ENCODE data around the gene SMYD5. TPM values are rescaled to one million over a fixed set of nuclear protein-coding genes. Genes with fewer than 3 reads are reported as not detected.

Gene SMYD5
- total RNA-seq, 1 experiment from 2014 or later, result 35.6 TPM

DNA sequence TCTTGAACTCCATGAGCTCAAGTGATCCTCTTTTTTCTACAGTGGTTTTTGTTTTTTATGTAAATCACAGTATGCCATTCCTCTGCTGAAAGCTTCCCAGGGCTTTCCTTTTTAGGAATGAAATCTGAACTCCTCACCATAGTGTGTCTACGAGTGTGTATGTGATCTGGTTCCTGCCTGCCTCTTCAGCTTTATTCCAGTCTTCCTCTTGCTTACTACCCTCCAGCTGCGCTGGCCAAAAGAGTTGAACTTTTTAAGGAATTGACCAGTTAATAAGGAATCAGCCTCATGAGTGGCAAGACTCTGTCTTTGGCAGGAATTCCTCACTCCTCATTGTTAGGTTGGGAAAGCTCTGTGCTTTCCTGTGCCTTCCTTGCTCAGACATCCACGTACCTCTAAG is 24.1 kb downstream of the SMYD5 start:
- Histone ChIP-seq H3K4me2 (ENCODE audit: low read depth, low read length, poor library complexity, severe bottlenecking) (no peak overlapping the region), H4K20me1 (ENCODE audit: insufficient read depth, low read depth, low read length) (peaks cover 70% of the 10 kb centered on the region), H2AFZ (ENCODE audit: low read length) (no peak overlapping the region), H3K27ac (ENCODE audit: low read length) (no peak overlapping the region), H3K4me3 (ENCODE audit: low read length) (no peak overlapping the region), H3K27me3 (ENCODE audit: low read length) (no peaks in the 10 kb centered on the region), H3K9ac (ENCODE audit: low read length) (no peak overlapping the region), H3K4me1 (ENCODE audit: low read length) (peaks cover 35% of the 10 kb centered on the region), H3K36me3 (ENCODE audit: insufficient read depth, low read length) (peaks cover 57% of the 10 kb centered on the region), H3K9me2 (replicated peaks; ENCODE audit: insufficient read depth, low read length) (no peaks in the 10 kb centered on the region), H3K79me2 (ENCODE audit: low read length) (peaks cover 84% of the 10 kb centered on the region), H3K9me3 (ENCODE audit: low read length) (no peaks in the 10 kb centered on the region)
- no peak for DNase-seq

DNA sequence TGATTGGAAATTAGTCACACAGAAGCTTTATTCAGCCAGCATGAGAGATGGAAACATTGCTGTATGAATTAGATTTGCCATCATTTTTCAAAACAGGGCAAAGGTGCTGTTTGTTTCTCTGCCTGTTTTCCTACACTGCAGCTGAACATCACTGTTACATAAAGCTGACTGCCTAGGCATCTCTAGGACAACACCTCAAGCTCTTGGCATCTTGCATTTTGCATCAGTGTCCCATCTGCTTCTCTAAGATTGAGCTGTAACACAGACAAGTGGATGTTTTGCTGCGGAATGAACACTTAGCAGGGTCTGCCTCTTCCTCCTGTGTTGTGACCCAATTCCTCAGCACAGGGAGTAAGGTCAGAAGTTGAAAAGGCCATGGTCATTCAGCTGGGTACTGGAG is 24.9 kb downstream of the SMYD5 start:
- Histone ChIP-seq H3K4me3 (ENCODE audit: low read length) (no peak overlapping the region), H3K4me2 (ENCODE audit: low read depth, low read length, poor library complexity, severe bottlenecking) (no peak overlapping the region), H3K27me3 (ENCODE audit: low read length) (no peaks in the 10 kb centered on the region), H4K20me1 (ENCODE audit: insufficient read depth, low read depth, low read length) (peaks cover 72% of the 10 kb centered on the region), H3K36me3 (ENCODE audit: insufficient read depth, low read length) (peaks cover 63% of the 10 kb centered on the region), H3K79me2 (ENCODE audit: low read length) (peaks cover 91% of the 10 kb centered on the region), H3K9me3 (ENCODE audit: low read length) (no peaks in the 10 kb centered on the region), H2AFZ (ENCODE audit: low read length) (no peak overlapping the region), H3K9ac (ENCODE audit: low read length) (no peak overlapping the region), H3K4me1 (ENCODE audit: low read length) (peaks cover 30% of the 10 kb centered on the region), H3K27ac (ENCODE audit: low read length) (no peak overlapping the region), H3K9me2 (replicated peaks; ENCODE audit: insufficient read depth, low read length) (no peaks in the 10 kb centered on the region)
- DNase-seq, result no peak

DNA sequence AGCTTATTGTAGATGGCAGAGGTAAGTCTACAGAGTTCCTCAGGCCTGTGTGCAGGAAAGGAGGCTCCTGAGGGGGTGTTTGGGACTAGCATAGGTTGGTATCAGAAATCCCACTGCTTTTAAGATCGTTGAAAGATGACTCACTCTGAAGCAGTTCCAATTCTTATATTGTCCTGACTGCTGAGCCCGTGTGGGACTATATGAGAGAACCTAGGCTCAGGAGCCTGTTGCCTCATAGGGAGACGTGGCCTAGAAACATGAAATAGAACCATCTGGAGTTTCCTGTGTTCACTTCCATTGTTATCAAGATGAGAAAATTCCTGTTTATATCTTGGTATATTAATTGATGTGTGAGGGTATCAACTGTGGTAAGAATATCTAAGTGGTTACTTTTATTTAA is 25.7 kb downstream of the SMYD5 start:
- H3K27ac ChIP-seq (ENCODE audit: low read length), result no peak overlapping the region
- no peaks in the 10 kb centered on the region for H3K9me3 ChIP-seq (ENCODE audit: low read length)
- peaks cover 30% of the 10 kb centered on the region for H3K4me1 ChIP-seq (ENCODE audit: low read length)
- DNase-seq, result no peak
- peaks cover 71% of the 10 kb centered on the region for H3K36me3 ChIP-seq (ENCODE audit: insufficient read depth, low read length)
- no peaks in the 10 kb centered on the region for H3K27me3 ChIP-seq (ENCODE audit: low read length)
- no peak overlapping the region for H3K9ac ChIP-seq (ENCODE audit: low read length)
- no peaks in the 10 kb centered on the region for H3K9me2 ChIP-seq (replicated peaks; ENCODE audit: insufficient read depth, low read length)
- peaks cover 77% of the 10 kb centered on the region for H4K20me1 ChIP-seq (ENCODE audit: insufficient read depth, low read depth, low read length)
- no peak overlapping the region for H3K4me2 ChIP-seq (ENCODE audit: low read depth, low read length, poor library complexity, severe bottlenecking)
- no peak overlapping the region for H3K4me3 ChIP-seq (ENCODE audit: low read length)
- H2AFZ ChIP-seq (ENCODE audit: low read length), result no peak overlapping the region
- H3K79me2 ChIP-seq (ENCODE audit: low read length), result peaks cover 92% of the 10 kb centered on the region

DNA sequence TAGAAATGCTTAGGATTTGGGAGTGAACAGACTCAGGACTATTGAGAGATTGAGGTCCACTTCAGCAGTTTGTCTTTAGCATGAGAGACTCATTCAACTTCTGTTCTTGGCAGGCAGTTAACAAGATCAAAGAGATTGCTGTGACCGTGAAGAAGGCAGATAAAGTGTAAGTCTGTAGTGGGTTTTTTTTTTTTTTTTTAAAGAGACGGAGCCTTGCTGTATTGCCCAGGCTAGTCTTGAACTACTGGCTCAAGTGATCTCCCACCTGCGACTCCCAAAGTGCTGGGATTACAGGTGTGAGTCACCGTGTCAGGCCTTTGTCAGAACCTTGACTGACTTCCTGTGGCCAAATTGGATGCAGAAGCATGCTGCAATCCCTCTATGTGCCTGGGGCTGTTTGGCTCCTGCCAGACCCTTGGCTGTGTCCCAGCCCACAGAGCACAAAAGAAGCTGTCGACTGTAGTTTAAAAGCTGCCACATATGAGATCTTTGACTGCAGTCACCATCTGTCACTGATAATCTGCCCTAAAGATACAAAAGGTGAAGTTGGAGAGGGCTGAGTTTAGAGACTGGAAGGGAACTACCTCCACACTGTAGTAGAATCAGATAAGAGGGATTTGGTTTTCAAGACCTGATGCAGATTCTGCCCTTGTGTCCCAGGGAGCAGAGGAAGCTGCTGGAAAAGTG is 30.0 kb downstream of the SMYD5 start:
- H3K4me1 ChIP-seq (ENCODE audit: low read length), result no peaks in the 10 kb centered on the region
- H3K4me2 ChIP-seq (ENCODE audit: low read depth, low read length, poor library complexity, severe bottlenecking), result no peak overlapping the region
- H3K9me2 ChIP-seq (replicated peaks; ENCODE audit: insufficient read depth, low read length), result no peaks in the 10 kb centered on the region
- H3K27me3 ChIP-seq (ENCODE audit: low read length), result no peaks in the 10 kb centered on the region
- H4K20me1 ChIP-seq (ENCODE audit: insufficient read depth, low read depth, low read length), result peaks cover 72% of the 10 kb centered on the region
- H3K36me3 ChIP-seq (ENCODE audit: insufficient read depth, low read length), result peaks cover 86% of the 10 kb centered on the region
- peaks cover 74% of the 10 kb centered on the region for H3K79me2 ChIP-seq (ENCODE audit: low read length)
- DNase-seq, result no peak
- H3K9me3 ChIP-seq (ENCODE audit: low read length), result no peaks in the 10 kb centered on the region
- H3K27ac ChIP-seq (ENCODE audit: low read length), result no peak overlapping the region
- H3K4me3 ChIP-seq (ENCODE audit: low read length), result no peak overlapping the region
- H2AFZ ChIP-seq (ENCODE audit: low read length), result no peak overlapping the region
- no peak overlapping the region for H3K9ac ChIP-seq (ENCODE audit: low read length)

DNA sequence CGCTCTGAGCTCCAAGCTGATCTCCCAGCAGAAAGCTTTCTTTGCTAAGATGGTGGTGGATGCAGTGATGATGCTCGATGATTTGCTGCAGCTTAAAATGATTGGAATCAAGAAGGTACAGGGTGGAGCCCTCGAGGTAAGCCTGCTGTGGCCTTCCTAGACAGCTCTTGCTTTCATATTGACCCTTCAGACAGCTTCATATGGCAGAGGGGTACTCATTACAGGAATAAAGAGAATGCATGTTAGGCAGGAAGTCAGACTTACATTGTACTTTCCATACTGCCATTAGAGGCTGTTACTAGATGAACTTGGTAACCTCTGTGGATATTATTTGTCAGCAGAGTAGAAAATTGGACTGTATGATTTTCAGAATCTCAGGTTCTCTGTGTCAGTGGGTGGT is 30.5 kb downstream of the SMYD5 start:
- Histone ChIP-seq H3K9ac (ENCODE audit: low read length) (no peak overlapping the region), H3K4me2 (ENCODE audit: low read depth, low read length, poor library complexity, severe bottlenecking) (no peak overlapping the region), H3K36me3 (ENCODE audit: insufficient read depth, low read length) (peaks cover 86% of the 10 kb centered on the region), H3K27me3 (ENCODE audit: low read length) (no peaks in the 10 kb centered on the region), H3K27ac (ENCODE audit: low read length) (no peak overlapping the region), H2AFZ (ENCODE audit: low read length) (no peak overlapping the region), H3K4me3 (ENCODE audit: low read length) (no peak overlapping the region), H3K9me3 (ENCODE audit: low read length) (no peaks in the 10 kb centered on the region), H3K4me1 (ENCODE audit: low read length) (no peaks in the 10 kb centered on the region), H3K79me2 (ENCODE audit: low read length) (peaks cover 68% of the 10 kb centered on the region), H3K9me2 (replicated peaks; ENCODE audit: insufficient read depth, low read length) (no peaks in the 10 kb centered on the region), H4K20me1 (ENCODE audit: insufficient read depth, low read depth, low read length) (peaks cover 72% of the 10 kb centered on the region)
- no peak for DNase-seq

DNA sequence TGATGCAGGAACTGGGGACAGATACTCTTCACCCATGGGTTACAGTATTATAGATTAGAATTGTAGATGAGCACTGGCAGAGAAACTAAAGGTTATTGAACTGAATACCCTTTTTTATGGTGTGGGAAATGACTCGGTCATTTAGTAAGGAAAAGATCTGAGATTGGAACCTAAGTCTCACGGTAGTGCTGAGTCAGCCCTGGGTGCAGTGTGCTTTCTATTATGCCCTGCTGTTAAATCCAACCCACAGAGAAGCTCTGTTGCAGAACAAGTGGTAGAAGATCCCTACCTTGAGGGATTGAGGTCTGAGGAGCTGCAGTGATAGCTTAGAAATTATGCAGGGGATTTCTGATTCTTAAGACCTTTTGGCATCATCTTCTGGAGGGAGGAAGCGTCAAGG is 32.8 kb downstream of the SMYD5 start:
- no peak for DNase-seq
- H3K9me3 ChIP-seq (ENCODE audit: low read length), result no peaks in the 10 kb centered on the region
- H3K9me2 ChIP-seq (replicated peaks; ENCODE audit: insufficient read depth, low read length), result no peaks in the 10 kb centered on the region
- no peaks in the 10 kb centered on the region for H3K4me1 ChIP-seq (ENCODE audit: low read length)
- no peak overlapping the region for H2AFZ ChIP-seq (ENCODE audit: low read length)
- no peak overlapping the region for H3K27ac ChIP-seq (ENCODE audit: low read length)
- peaks cover 83% of the 10 kb centered on the region for H3K36me3 ChIP-seq (ENCODE audit: insufficient read depth, low read length)
- no peak overlapping the region for H3K4me3 ChIP-seq (ENCODE audit: low read length)
- no peaks in the 10 kb centered on the region for H3K27me3 ChIP-seq (ENCODE audit: low read length)
- H4K20me1 ChIP-seq (ENCODE audit: insufficient read depth, low read depth, low read length), result peaks cover 64% of the 10 kb centered on the region
- H3K4me2 ChIP-seq (ENCODE audit: low read depth, low read length, poor library complexity, severe bottlenecking), result no peak overlapping the region
- no peak overlapping the region for H3K9ac ChIP-seq (ENCODE audit: low read length)
- peaks cover 47% of the 10 kb centered on the region for H3K79me2 ChIP-seq (ENCODE audit: low read length)

DNA sequence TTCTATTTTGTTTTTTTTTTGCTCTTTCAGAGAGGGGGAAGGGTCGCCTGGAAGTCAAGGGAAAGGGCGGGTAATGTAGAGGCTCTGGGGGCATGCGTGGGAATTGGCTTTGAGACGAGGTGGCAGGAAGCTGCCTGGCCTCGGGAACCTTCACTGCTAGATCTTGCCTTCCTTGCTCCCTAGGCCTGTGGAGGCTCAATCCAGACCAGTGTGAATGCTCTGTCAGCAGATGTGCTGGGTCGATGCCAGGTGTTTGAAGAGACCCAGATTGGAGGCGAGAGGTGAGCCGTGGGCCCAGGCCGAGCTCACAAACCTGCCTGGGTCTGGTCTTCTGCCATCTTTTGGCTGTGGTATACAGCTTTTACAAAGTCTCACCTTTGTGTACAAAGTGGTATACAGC is 35.6 kb downstream of the SMYD5 start:
- Histone ChIP-seq H3K36me3 (ENCODE audit: insufficient read depth, low read length) (peaks cover 81% of the 10 kb centered on the region), H2AFZ (ENCODE audit: low read length) (no peak overlapping the region), H3K9me3 (ENCODE audit: low read length) (no peaks in the 10 kb centered on the region), H3K4me2 (ENCODE audit: low read depth, low read length, poor library complexity, severe bottlenecking) (no peak overlapping the region), H3K4me1 (ENCODE audit: low read length) (no peaks in the 10 kb centered on the region), H3K27ac (ENCODE audit: low read length) (no peak overlapping the region), H3K9me2 (replicated peaks; ENCODE audit: insufficient read depth, low read length) (no peaks in the 10 kb centered on the region), H3K27me3 (ENCODE audit: low read length) (no peaks in the 10 kb centered on the region), H3K79me2 (ENCODE audit: low read length) (peaks cover 26% of the 10 kb centered on the region), H3K4me3 (ENCODE audit: low read length) (no peak overlapping the region), H3K9ac (ENCODE audit: low read length) (no peak overlapping the region), H4K20me1 (ENCODE audit: insufficient read depth, low read depth, low read length) (peaks cover 54% of the 10 kb centered on the region)
- DNase-seq, result no peak

DNA sequence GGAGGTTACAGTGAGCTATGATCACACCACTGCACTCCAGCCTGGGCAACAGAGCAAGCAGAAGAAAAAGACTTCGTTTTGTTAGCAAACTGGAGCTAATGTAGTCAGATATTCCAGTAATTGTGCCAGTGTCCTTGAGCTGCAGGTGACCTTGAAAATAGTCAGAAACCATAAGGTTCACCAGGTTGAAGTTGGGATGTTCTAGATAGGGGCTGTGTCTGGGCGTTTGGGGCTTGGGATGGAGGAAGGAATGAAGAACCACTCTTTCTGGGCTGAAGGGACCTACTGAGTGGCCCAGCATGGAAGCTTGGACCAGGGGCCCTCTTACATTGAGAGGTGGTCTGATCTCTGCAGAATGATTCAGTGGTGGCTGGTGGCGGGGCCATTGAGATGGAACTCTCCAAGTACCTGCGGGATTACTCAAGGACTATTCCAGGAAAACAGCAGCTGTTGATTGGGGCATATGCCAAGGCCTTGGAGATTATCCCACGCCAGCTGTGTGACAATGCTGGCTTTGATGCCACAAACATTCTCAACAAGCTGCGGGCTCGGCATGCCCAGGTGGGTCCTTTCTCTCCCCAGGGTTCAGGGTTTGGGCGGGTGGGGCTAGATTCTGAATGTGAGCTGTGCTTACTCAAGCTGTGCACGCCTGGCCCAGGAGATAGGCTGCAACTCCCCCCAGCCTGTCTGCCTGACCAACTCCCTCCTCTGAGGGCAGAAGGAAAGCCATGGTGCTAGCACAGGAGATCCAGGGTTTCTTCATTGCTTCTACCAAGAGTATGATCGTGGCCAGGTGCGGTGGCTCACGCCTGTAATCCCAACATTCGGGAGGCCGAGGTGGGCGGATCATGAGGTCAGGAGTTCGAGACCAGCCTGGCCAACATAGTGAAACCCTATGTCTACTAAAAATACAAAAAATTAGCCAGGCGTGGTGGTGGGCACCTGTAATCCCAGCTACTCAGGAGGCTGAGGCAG is 37.1 kb downstream of the SMYD5 start:
- Histone ChIP-seq H2AFZ (ENCODE audit: low read length) (no peak overlapping the region), H3K79me2 (ENCODE audit: low read length) (peaks cover 12% of the 10 kb centered on the region), H3K4me2 (ENCODE audit: low read depth, low read length, poor library complexity, severe bottlenecking) (no peak overlapping the region), H4K20me1 (ENCODE audit: insufficient read depth, low read depth, low read length) (peaks cover 40% of the 10 kb centered on the region), H3K9ac (ENCODE audit: low read length) (no peak overlapping the region), H3K9me3 (ENCODE audit: low read length) (no peaks in the 10 kb centered on the region), H3K9me2 (replicated peaks; ENCODE audit: insufficient read depth, low read length) (no peaks in the 10 kb centered on the region), H3K27me3 (ENCODE audit: low read length) (no peaks in the 10 kb centered on the region), H3K4me3 (ENCODE audit: low read length) (no peak overlapping the region), H3K4me1 (ENCODE audit: low read length) (no peaks in the 10 kb centered on the region), H3K36me3 (ENCODE audit: insufficient read depth, low read length) (peaks cover 75% of the 10 kb centered on the region), H3K27ac (ENCODE audit: low read length) (no peak overlapping the region)
- DNase-seq, result no peak

All from Karpas-422 (cell line).